ENCODE results near the gene CYP1A2.
A peak's percentile ranks its signal among the peaks of the same experiment; 100 is the strongest.
"Not testable (repeated sequence)": the region's sequence is repeated elsewhere in the genome, so short reads cannot be mapped to it uniquely, and the experiment has no call there.

CYP1A2 gene

GRCh38 chr15:74726774-74727164 is 21.9 kb upstream of the CYP1A2 start:
- TF ChIP-seq CTCF (IDR thresholded peaks at IDR 0.05; ENCODE audit: low read length, missing control alignments): no peak
- peak overlapping the region; percentile 54 for H3K4me3 ChIP-seq (replicated peaks; ENCODE audit: low read depth, low read length)
- no peak for DNase-seq (ENCODE audit: low read depth)

- no peak for DNase-seq (ENCODE audit: low read depth)
- no peak overlapping the region for H3K4me3 ChIP-seq (replicated peaks; ENCODE audit: low read depth, low read length)
- TF ChIP-seq CTCF (IDR thresholded peaks at IDR 0.05; ENCODE audit: low read length, missing control alignments): no peak
These were observed 20.9 kb upstream of the CYP1A2 start for GRCh38 chr15:74727727-74728126.

GRCh38 chr15:74728699-74729098 is 19.9 kb upstream of the CYP1A2 start:
- H3K4me3 ChIP-seq (replicated peaks; ENCODE audit: low read depth, low read length); DNase-seq (ENCODE audit: low read depth): not testable (repeated sequence)

- DNase-seq (ENCODE audit: low read depth); H3K4me3 ChIP-seq (replicated peaks; ENCODE audit: low read depth, low read length): not testable (repeated sequence)
These were observed 19.3 kb upstream of the CYP1A2 start for GRCh38 chr15:74729372-74729771.

- TF ChIP-seq CTCF (IDR thresholded peaks at IDR 0.05; ENCODE audit: low read length, missing control alignments): no peak
- no peak for DNase-seq (ENCODE audit: low read depth)
- H3K4me3 ChIP-seq (replicated peaks; ENCODE audit: low read depth, low read length): no peak overlapping the region
These were observed 17.9 kb upstream of the CYP1A2 start for GRCh38 chr15:74730619-74731316.

- no peak overlapping the region for H3K4me3 ChIP-seq (replicated peaks; ENCODE audit: low read depth, low read length)
- TF ChIP-seq CTCF (IDR thresholded peaks at IDR 0.05; ENCODE audit: low read length, missing control alignments): no peak
- no peak for DNase-seq (ENCODE audit: low read depth)
These were observed 15.8 kb upstream of the CYP1A2 start for GRCh38 chr15:74732846-74733245.

GRCh38 chr15:74733269-74733668 is 15.4 kb upstream of the CYP1A2 start:
- DNase-seq (ENCODE audit: low read depth): no peak

More at GRCh38 chr15:74733269-74733668, 15.4 kb upstream of the CYP1A2 start:
- TF ChIP-seq CTCF (IDR thresholded peaks at IDR 0.05; ENCODE audit: low read length, missing control alignments): no peak
- no peak overlapping the region for H3K4me3 ChIP-seq (replicated peaks; ENCODE audit: low read depth, low read length)
